ENCODE data around the gene TTC21A.
A peak's percentile ranks its signal among the peaks of the same experiment; 100 is the strongest.

Gene TTC21A

DNA sequence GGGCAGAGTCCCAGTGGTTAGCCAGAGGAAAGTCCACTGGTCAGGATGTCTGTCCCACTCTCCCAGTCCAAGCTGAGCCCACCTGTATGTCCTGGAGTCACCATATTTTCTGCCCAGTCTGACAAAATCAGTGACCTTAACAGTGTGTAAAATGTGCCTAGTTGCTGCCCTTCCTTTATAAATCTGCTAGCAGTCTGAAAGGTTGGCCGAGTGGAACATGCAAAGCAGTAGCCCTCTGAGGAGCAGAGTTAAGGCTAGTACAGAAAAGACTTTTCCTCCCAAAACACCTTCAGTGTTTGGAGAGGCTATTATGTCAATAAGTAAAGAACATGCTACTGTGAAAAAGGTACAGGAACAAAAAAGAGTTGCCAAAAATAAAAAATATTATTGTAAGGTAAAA, 15.3 kb downstream of the TTC21A start:
- Histone ChIP-seq H3K4me1 (ENCODE audit: control insufficient read depth, insufficient read depth, low read length) (no peaks in the 10 kb centered on the region), H3K27ac (ENCODE audit: extremely low read depth, low read depth, low read length) (no peak overlapping the region), H3K36me3 (ENCODE audit: control insufficient read depth in 2 of 2, insufficient read depth in 1 of 2, low read length in 2 of 2) (no peaks in the 10 kb centered on the region), H3K4me3 (ENCODE audit: low read depth, low read length) (no peak overlapping the region), H3K9me3 (ENCODE audit: control insufficient read depth, insufficient read depth, low read depth, low read length) (no peaks in the 10 kb centered on the region)
- no peak for TF ChIP-seq ZNF16 (tag by site-specific recombination; IDR thresholded peaks at IDR 0.05; ENCODE audit: low read depth)
- no peak for TF ChIP-seq SP7 (tag by site-specific recombination; IDR thresholded peaks at IDR 0.05)
- POLR2A ChIA-PET, result no interaction called here
- CTCF ChIA-PET, result interaction anchor here (1.0 to 6.6 kb wide), 4 partner anchors 22 to 169 kb away, joined by 3 to 64 read pairs (median 4); no protein-coding TSS in a partner anchor

DNA sequence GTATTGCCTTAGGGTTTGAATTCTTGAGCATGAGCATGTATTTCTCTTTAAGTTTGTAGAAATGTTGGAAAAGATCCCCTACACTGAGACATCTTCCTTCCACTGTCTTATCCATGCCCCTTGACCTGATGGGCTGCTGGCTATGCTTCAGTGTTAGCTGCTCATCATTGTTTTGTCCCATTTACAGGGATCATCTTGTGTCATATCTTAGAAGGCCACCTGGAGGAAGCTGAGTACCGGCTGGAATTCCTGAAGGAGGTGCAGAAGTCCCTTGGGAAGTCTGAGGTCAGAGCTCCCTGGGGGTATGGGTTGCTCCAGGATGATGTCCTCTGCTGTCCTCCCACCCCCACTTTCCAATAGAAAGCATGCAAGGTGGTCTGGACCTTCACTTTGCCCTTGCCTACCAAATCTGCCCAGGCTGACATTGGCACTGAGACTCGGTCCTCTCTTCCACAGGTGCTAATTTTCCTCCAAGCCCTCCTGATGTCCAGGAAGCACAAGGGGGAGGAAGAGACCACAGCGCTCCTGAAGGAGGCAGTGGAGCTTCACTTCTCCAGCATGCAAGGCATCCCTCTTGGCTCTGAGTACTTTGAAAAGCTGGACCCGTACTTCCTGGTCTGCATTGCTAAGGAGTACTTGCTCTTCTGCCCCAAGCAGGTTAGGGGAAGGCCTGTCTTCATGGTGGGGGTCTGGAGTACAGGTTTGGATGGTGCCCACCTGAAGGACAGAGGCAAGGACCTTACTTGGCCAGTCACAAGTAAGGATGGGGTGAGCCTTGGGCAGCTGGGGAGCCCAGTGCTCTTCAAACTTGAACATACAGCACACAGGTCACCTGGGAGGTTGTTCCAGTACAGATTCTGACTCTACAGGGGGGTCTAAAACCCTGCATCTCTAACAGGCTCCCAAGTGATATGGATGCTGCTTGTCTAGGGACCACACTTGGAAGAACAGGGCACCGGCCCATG, 17.7 kb downstream of the TTC21A start:
- no peaks in the 10 kb centered on the region for H3K9me3 ChIP-seq (ENCODE audit: control insufficient read depth, insufficient read depth, low read depth, low read length)
- no peak overlapping the region for H3K27ac ChIP-seq (ENCODE audit: extremely low read depth, low read depth, low read length)
- ChIA-PET POLR2A (interaction anchor here (0.9 to 1.3 kb wide), 3 partner anchors 27 to 163 kb away, joined by 3 to 4 read pairs (median 3); no protein-coding TSS in a partner anchor), CTCF (interaction anchor here (0.6 to 8.1 kb wide), 19 partner anchors 9 to 306 kb away, joined by 3 to 145 read pairs (median 5); partner anchors contain the start of genes CX3CR1, GORASP1 and TTC21A)
- H3K4me3 ChIP-seq (ENCODE audit: low read depth, low read length), result no peak overlapping the region
- no peaks in the 10 kb centered on the region for H3K4me1 ChIP-seq (ENCODE audit: control insufficient read depth, insufficient read depth, low read length)
- TF ChIP-seq ZNF558 (tag by site-specific recombination; IDR thresholded peaks at IDR 0.05) (no peak), ZNF214 (tag by site-specific recombination; IDR thresholded peaks at IDR 0.05; ENCODE audit: borderline replicate concordance) (no peak), ZNF654 (tag by site-specific recombination; IDR thresholded peaks at IDR 0.05; ENCODE audit: low read depth) (0 out of 2 replicates have a peak, but pooled peaks have one; percentile 7), ZNF37A (tag by site-specific recombination; IDR thresholded peaks at IDR 0.05) (no peak), ZFP37 (tag by site-specific recombination; IDR thresholded peaks at IDR 0.05) (no peak), ZSCAN23 (tag by site-specific recombination; IDR thresholded peaks at IDR 0.05) (no peak), WT1 (tag by site-specific recombination; IDR thresholded peaks at IDR 0.05) (no peak)
- TF ChIP-seq, protein P1, sequence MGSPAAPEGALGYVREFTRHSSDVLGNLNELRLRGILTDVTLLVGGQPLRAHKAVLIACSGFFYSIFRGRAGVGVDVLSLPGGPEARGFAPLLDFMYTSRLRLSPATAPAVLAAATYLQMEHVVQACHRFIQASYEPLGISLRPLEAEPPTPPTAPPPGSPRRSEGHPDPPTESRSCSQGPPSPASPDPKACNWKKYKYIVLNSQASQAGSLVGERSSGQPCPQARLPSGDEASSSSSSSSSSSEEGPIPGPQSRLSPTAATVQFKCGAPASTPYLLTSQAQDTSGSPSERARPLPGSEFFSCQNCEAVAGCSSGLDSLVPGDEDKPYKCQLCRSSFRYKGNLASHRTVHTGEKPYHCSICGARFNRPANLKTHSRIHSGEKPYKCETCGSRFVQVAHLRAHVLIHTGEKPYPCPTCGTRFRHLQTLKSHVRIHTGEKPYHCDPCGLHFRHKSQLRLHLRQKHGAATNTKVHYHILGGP (tag by site-specific recombination; IDR thresholded peaks at IDR 0.05), result no peak
- no peaks in the 10 kb centered on the region for H3K36me3 ChIP-seq (ENCODE audit: control insufficient read depth in 2 of 2, insufficient read depth in 1 of 2, low read length in 2 of 2)

DNA sequence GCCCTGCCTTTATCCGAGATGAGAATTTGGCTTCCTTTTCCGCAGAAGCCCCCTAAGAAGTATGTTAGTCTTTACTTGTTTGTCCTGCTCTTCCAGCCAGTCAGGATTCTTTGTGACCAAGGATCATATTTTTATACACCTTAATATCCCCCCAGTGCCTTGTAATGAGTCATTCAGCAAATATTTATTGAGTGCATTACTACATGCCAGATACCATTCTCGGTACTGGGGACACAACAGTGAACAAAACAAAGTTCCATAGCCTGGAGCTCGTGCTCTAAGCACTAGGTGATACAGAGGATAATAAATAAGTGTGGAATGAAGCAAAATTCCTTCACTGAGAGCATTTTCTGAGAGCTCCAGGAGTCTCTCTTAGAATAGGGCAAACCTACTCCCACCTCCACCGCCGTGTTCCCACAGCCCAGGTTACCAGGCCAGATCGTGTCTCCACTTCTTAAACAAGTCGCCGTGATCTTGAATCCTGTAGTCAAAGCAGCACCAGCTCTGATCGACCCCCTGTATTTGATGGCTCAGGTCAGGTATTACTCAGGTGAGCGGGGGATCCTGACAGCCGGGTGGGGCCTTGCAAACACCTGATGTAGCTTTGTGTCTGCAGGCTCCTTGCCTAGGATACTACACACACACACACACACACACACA, 18.5 kb downstream of the TTC21A start:
- Histone ChIP-seq H3K27ac (ENCODE audit: extremely low read depth, low read depth, low read length) (no peak overlapping the region), H3K4me3 (ENCODE audit: low read depth, low read length) (no peak overlapping the region), H3K36me3 (ENCODE audit: control insufficient read depth in 2 of 2, insufficient read depth in 1 of 2, low read length in 2 of 2) (no peaks in the 10 kb centered on the region), H3K4me1 (ENCODE audit: control insufficient read depth, insufficient read depth, low read length) (no peaks in the 10 kb centered on the region), H3K9me3 (ENCODE audit: control insufficient read depth, insufficient read depth, low read depth, low read length) (no peaks in the 10 kb centered on the region)
- POLR2A ChIA-PET, result interaction anchor here (0.9 to 1.3 kb wide), 2 partner anchors 60 to 162 kb away, joined by 3 to 4 read pairs; no protein-coding TSS in a partner anchor
- CTCF ChIA-PET, result interaction anchor here (0.6 to 8.1 kb wide), 25 partner anchors 8 to 376 kb away, joined by 3 to 145 read pairs (median 4); partner anchors contain the start of genes CX3CR1, GORASP1 and TTC21A
- TF ChIP-seq ZNF37A (tag by site-specific recombination; IDR thresholded peaks at IDR 0.05), result no peak
- TF ChIP-seq, protein P2, sequence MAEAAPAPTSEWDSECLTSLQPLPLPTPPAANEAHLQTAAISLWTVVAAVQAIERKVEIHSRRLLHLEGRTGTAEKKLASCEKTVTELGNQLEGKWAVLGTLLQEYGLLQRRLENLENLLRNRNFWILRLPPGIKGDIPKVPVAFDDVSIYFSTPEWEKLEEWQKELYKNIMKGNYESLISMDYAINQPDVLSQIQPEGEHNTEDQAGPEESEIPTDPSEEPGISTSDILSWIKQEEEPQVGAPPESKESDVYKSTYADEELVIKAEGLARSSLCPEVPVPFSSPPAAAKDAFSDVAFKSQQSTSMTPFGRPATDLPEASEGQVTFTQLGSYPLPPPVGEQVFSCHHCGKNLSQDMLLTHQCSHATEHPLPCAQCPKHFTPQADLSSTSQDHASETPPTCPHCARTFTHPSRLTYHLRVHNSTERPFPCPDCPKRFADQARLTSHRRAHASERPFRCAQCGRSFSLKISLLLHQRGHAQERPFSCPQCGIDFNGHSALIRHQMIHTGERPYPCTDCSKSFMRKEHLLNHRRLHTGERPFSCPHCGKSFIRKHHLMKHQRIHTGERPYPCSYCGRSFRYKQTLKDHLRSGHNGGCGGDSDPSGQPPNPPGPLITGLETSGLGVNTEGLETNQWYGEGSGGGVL (tag by site-specific recombination; IDR thresholded peaks at IDR 0.05), result 0 out of 2 replicates have a peak, but pooled peaks have one; percentile 8
